RWPE2 (cell line): ENCODE measurements around the gene KIRREL3.

Experiments used
- ATAC-seq: fragments of 200-7000 bp; cut with Tn5 transposase; 3 replicates; pipeline ENCODE4 v1.9.1; 2021; ENCODE audit warnings: low read depth
- DNase-seq: peaks from one replicate; pipeline ENCODE4 v3.0.0-alpha.2; 2020; ENCODE audit warnings: low spot score
- H3K27ac ChIP-seq: fragments of 450-650 bp; 2 replicates; pipeline ENCODE4 v1.5.1; 2017; ENCODE audit warnings: mild to moderate bottlenecking; ENCODE audit not compliant: poor library complexity, severe bottlenecking
- H3K27me3 ChIP-seq: fragments of 250-450 bp; sonication (Bioruptor Pico); 2 replicates; pipeline ENCODE4 v1.5.1; 2021; ENCODE audit warnings: mild to moderate bottlenecking, moderate library complexity; ENCODE audit not compliant: insufficient read depth, poor library complexity, severe bottlenecking
- H3K36me3 ChIP-seq: fragments of 250-450 bp; sonication (Bioruptor Pico); 2 replicates; pipeline ENCODE4 v1.5.1; 2020; ENCODE audit warnings: low read depth, mild to moderate bottlenecking, moderate library complexity
- H3K4me1 ChIP-seq: fragments of 250-450 bp; sonication (Bioruptor Pico); 2 replicates; pipeline ENCODE4 v1.5.1; 2021; ENCODE audit warnings: mild to moderate bottlenecking, moderate library complexity; ENCODE audit not compliant: insufficient read depth, poor library complexity, severe bottlenecking
- H3K4me3 ChIP-seq: fragments of 250-450 bp; sonication (Bioruptor Pico); 2 replicates; pipeline ENCODE4 v1.5.1; 2021; ENCODE audit warnings: mild to moderate bottlenecking, moderate library complexity; ENCODE audit not compliant: severe bottlenecking
- H3K9me3 ChIP-seq: fragments of 250-450 bp; sonication (Bioruptor Pico); 2 replicates; pipeline ENCODE4 v1.5.1; 2021; ENCODE audit warnings: mild to moderate bottlenecking, moderate library complexity; ENCODE audit not compliant: severe bottlenecking
- TF ChIP-seq, protein P1 (sequence below): fragments of 450-650 bp; IDR thresholded peaks from one replicate; pipeline ENCODE4 v1.5.1; 2017; ENCODE audit warnings: mild to moderate bottlenecking, moderate library complexity; ENCODE audit not compliant: poor library complexity, severe bottlenecking

The KIRREL3 gene

DNA sequence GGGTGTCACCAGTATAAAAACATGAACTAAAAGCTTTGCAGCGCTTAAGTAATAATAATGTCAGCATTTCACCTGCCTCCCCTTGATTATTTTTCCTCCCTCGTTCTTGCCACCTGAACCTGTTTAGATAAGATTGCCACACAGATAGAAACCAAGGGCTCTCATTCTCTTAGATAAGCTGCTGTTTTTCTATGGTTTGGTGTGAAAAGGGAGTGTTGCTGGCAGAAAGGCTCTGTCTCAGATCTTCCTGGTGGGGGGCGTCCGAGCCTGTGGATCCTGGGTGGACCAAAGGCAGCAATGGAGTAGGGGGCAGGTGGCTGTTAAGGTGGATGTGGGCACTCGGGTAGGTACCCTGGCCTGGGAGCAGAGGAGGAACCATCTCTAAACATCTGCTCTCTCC lies 497.6 kb downstream of the KIRREL3 start:
- no peaks in the 10 kb centered on the region for H3K36me3 ChIP-seq
- no peaks in the 10 kb centered on the region for H3K4me1 ChIP-seq
- TF ChIP-seq, protein P1, sequence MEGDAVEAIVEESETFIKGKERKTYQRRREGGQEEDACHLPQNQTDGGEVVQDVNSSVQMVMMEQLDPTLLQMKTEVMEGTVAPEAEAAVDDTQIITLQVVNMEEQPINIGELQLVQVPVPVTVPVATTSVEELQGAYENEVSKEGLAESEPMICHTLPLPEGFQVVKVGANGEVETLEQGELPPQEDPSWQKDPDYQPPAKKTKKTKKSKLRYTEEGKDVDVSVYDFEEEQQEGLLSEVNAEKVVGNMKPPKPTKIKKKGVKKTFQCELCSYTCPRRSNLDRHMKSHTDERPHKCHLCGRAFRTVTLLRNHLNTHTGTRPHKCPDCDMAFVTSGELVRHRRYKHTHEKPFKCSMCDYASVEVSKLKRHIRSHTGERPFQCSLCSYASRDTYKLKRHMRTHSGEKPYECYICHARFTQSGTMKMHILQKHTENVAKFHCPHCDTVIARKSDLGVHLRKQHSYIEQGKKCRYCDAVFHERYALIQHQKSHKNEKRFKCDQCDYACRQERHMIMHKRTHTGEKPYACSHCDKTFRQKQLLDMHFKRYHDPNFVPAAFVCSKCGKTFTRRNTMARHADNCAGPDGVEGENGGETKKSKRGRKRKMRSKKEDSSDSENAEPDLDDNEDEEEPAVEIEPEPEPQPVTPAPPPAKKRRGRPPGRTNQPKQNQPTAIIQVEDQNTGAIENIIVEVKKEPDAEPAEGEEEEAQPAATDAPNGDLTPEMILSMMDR: no peak
- H3K27ac ChIP-seq: no peak overlapping the region
- DNase-seq: no peak
- peaks cover 11% of the 10 kb centered on the region for H3K27me3 ChIP-seq
- ATAC-seq: no peak
- H3K9me3 ChIP-seq: no peaks in the 10 kb centered on the region
- no peak overlapping the region for H3K4me3 ChIP-seq

DNA sequence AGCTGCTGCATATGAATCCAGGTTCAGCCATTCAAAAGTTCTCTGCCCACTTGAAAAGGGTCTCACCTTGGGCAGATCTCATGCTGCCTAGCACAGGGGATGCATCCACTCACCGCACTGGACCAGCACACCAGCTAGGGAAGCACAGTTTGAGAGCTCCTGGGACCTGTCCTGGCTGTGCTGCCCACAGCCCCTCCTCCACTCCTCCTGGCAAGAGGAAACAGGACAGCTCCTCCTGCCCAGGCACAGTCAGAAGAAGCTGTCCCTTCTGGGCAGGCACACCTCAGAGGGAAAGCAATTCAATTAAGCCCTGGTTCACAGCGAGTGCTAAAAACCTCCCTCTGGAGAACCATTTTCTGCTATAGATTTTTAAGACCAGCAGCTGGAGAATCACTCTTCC lies 498.4 kb downstream of the KIRREL3 start:
- no peak; the same call in 2 of the 3 replicates for ATAC-seq
- Histone ChIP-seq H3K4me1 (no peaks in the 10 kb centered on the region), H3K36me3 (no peaks in the 10 kb centered on the region), H3K9me3 (no peaks in the 10 kb centered on the region), H3K27ac (no peak overlapping the region), H3K27me3 (peaks cover 11% of the 10 kb centered on the region), H3K4me3 (no peak overlapping the region)
- no peak for DNase-seq
- TF ChIP-seq, protein P1: no peak

DNA sequence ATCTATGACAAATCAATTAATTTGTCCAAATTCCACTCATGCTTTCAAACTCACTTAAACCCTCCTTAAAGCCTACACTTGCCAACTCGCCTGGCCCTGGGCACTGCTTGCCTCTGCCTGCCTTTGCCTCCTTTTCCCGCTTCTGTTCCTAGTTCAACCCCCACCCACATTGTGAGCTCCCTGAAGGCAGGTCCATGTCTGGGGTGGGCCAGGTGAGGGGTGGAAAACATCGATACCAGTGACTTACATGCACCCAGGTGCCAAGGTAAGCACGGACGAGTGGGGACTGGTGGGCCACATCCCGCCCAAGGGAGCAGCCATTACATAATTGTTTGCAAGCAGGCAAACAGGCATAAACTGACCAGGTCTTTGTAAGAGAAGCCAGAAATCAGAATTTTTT lies 498.9 kb downstream of the KIRREL3 start:
- TF ChIP-seq, protein P1: no peak
- H3K9me3 ChIP-seq: no peaks in the 10 kb centered on the region
- DNase-seq (no peak), ATAC-seq (no peak)
- H3K27me3 ChIP-seq: peaks cover 11% of the 10 kb centered on the region
- no peak overlapping the region for H3K4me3 ChIP-seq
- H3K4me1 ChIP-seq: no peaks in the 10 kb centered on the region
- no peak overlapping the region for H3K27ac ChIP-seq
- H3K36me3 ChIP-seq: no peaks in the 10 kb centered on the region

DNA sequence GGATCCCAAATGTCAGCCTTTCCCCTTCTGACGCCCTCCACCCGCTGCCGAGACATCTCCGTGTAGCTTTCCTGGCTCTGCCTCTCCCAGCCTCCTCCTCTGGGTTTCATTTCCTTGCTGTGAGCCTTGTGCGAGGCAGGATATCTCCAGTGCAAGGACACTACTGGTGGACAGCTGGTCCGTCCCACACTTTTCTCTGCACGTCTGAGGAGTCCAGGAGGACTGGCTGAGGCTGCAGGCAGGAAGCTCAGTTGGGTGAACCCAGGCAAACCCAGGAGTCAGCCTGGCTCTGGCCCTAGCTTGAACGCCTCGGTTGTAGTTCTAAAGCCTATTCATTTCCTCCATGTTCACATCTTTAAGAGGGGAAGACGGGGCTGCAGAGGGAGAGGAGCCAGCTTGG lies 499.6 kb downstream of the KIRREL3 start:
- TF ChIP-seq, protein P1: no peak
- Histone ChIP-seq H3K27me3 (peaks cover 10% of the 10 kb centered on the region), H3K27ac (no peak overlapping the region), H3K4me1 (no peaks in the 10 kb centered on the region), H3K4me3 (no peak overlapping the region), H3K36me3 (no peaks in the 10 kb centered on the region), H3K9me3 (no peaks in the 10 kb centered on the region)
- DNase-seq (no peak), ATAC-seq (no peak)

DNA sequence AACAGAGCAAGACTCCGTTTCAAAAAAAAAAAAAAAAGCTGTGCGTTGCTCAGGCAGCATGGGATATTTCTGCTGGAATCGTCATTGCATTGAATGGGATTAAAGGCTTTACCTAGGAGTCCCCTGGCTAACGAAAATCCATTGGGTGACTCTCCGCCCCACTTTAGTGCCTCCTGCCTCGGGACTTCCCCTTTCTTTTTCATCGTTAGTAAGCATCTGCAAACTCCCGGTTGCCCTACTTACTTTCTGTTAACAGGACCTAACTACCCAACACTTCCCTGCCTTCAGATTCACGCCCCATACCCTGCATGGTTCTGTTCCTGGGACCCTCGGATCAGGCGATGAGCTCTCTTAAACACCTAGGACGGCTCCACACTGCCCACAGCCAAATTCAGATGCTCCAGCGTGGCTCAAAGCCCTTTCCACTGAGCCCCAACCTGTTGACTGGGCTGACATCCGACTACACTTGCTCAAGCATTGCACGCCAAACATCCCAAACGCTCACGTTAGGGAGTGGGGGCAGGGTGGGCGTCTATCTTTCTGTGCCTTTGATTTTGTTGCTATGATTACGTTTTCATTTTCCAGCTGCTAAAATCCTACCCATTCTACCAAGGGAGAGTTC lies 501.3 kb downstream of the KIRREL3 start:
- Histone ChIP-seq H3K9me3 (no peaks in the 10 kb centered on the region), H3K4me1 (no peaks in the 10 kb centered on the region), H3K27ac (no peak overlapping the region), H3K36me3 (no peaks in the 10 kb centered on the region), H3K27me3 (peaks cover 3% of the 10 kb centered on the region), H3K4me3 (no peak overlapping the region)
- ATAC-seq (no peak), DNase-seq (no peak)
- TF ChIP-seq, protein P1: no peak
